HG03108 (cell line): ENCODE measurements around the gene PDE7B.

ENCODE experiments used
- ATAC-seq: cut with Tn5 transposase; IDR thresholded peaks from one replicate; pipeline ENCODE4 v1.9.1; 2021; ENCODE audit warnings: moderate library complexity; ENCODE audit not compliant: unreplicated experiment

PDE7B gene

GRCh38 chr6:135883536-135883935, 32.0 kb downstream of the PDE7B start:
- ATAC-seq: no peak

DNA sequence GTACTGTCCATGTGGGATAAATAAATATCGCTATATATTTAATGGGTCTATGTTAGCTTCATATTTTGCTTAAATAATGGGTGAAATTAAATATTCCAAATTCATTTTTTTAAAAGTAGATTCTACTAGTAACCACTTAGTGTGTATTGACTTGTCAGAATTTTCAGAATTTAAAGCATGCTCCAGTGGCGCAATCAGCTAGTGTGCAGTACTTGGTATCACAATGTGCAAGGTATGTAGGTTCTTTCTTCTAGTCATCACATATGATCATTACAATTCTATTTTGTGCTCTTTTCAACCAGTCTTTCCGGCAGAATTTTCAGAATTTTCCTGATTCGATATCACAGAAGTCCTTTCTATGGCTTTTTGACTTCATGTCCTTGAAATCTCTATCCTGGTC, 32.6 kb downstream of the PDE7B start:
- no peak for ATAC-seq

GRCh38 chr6:135887069-135887468, 35.6 kb downstream of the PDE7B start:
- no peak for ATAC-seq

- ATAC-seq: no peak
These were observed 37.3 kb downstream of the PDE7B start for GRCh38 chr6:135888818-135889217.

GRCh38 chr6:135890876-135891275, 39.4 kb downstream of the PDE7B start:
- ATAC-seq: no peak

GRCh38 chr6:135891710-135892109, 40.2 kb downstream of the PDE7B start:
- ATAC-seq: no peak

GRCh38 chr6:135895231-135895911, 43.9 kb downstream of the PDE7B start:
- ATAC-seq: no peak

- ATAC-seq: no peak
These were observed 45.6 kb downstream of the PDE7B start for GRCh38 chr6:135897087-135897486.

- no peak for ATAC-seq
These were observed 50.4 kb downstream of the PDE7B start for GRCh38 chr6:135901774-135902524.

DNA sequence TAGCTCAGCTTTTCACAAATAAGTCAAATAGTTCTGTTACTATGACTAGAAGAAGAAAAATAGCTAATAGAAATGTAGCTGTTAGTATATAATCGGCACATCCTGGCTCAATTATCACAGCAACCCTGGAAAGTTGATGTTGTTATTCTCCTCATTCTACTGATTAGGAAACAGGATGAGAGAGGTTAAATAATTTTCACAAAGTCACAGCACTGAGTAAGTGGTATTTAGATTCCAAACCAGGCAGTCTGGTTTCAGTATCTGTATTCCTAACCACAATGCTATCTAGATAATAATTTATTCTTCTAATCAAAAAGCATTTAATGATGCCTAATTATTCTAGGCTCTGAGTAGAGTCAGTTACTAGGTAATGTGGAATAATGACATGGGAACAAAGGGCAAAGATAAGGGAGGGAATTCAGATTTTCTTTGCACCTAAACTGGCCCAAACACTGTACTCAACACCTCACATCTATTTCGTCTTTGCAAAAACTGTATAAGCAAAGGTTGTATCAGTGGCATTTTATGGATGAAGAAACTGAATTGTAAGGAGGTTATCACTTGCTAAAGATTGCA, 51.3 kb downstream of the PDE7B start:
- no peak for ATAC-seq

DNA sequence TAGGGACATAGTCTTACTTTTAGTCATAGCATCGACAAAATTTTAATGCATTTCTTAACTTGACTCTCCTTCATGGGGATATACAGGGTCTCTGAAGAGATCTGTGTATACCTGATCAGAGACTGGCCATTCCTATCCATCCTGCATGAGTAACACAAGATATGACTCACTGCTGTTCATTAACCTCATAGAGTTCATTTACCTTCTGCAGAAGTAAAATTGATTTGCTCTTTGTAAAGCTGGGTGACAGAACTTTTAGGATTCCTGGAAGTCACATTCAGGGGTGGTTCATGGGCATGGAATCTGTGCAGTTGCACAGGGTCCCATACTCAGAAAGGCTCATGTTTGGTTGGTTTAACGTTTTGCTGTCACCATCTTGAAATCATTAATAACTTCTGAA, 53.2 kb downstream of the PDE7B start:
- no peak for ATAC-seq

DNA sequence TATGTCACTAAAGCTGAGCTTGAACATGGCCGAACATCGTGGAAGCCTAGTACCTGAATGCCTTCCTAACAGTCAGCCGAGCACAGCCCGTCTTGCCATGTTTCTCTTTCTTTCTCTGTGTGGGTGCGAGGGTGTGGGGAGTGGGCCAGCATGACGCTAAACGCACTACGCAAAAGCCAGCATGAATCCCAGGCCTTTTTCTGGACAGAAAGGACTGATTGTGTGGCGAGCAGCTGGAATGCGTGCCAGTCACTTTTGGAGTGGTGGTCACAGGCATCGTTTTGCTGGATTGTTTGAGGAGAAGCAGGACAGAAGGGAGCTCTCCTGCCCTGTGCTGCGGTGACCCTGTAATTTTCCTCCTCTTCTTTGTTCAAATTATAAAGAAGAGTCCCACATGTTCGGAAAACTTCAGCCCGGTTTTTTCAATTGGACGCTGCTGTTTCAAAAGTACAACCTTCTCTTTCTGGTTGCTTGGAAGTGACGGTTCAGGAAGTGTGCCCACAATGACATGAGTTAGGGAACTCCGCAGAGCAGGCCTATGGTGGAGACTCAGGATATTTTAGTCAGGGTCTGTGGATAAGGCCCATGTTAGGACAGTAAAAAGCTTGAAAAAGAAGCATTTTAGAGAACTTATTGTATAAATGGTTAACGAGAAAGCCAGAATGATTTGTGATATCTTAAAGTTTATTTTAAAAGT, 54.3 kb downstream of the PDE7B start:
- ATAC-seq: no peak

DNA sequence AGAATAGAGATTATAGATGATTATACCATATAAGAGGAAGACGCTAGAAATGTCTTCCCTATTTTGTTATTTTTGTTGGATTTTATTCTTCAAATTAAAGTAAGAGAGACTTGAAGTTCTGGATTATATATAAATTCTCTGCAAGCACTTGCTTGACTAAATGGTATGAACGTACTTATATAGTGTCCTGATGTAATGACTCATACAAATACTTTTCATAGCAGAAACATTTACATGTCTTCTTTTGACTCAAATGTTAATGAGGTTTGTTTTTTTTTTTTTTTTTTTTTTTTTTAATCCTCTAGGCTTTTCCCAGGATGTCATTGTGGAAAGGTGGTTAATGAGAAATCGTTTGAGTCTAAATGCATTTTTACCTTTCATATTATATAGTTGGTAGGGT, 55.0 kb downstream of the PDE7B start:
- no peak for ATAC-seq

DNA sequence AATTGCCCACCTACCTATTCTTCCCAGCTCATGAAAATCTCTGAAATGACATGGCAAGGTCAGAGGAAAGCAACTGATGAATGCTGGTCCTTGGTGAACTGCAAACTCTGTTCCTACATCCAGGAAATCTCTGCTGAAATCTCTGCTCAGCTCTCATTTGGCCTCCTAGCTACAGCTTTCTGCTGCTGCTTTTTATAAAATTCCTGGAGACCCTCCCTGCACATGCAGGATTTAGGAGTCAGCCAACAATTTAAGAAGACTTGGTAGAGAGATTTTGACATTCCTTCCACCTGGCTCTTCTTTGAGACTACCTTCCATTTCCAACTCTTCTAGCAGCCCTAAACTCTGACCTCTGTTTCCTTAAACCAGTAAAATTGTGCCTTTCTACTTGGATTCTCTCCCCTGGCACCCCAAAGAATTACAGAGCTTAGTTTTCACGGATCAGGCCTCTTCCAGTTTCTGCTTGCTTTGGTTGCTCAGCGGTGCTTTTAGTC, 55.5 kb downstream of the PDE7B start:
- ATAC-seq: no peak

GRCh38 chr6:135909737-135910387, 58.4 kb downstream of the PDE7B start:
- no peak for ATAC-seq

- ATAC-seq: no peak
These were observed 59.5 kb downstream of the PDE7B start for GRCh38 chr6:135910790-135911618.

DNA sequence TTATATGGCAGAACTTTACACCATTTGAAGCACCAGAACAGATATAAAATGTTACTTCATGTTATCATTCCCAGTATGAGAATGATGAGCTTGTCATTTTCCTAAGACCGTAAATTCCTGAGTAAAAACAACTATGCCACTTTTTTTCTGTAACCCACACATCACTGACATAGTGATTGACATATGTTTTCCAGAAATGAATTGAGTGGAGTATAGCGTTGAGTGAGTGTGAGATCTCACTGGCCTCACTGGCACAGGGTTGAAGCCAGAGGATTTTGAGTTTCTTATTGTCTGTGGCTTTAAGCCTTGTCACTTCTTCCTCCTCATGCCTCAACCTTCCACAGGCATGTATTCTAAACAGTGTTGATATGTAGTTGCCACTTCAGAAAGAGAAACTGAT, 62.3 kb downstream of the PDE7B start:
- no peak for ATAC-seq

DNA sequence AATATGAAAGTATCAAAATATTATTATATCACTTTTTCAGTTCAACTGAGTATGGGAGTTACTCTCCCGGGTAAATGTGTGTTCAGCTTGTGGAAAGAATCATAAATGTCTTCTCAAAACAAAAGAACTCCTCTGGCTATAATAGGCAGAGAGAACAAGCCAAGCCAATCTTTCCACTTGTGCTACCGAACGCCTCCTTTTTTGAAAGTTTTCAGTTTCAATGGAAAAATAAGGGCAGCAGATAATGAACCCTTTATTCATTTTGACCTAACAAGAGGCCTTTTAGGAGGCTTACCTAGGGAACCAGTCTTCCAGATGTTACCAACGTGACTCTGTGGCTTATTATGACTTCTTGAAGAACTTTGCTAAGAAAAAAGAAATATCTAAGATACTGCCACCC, 67.5 kb downstream of the PDE7B start:
- ATAC-seq: no peak

DNA sequence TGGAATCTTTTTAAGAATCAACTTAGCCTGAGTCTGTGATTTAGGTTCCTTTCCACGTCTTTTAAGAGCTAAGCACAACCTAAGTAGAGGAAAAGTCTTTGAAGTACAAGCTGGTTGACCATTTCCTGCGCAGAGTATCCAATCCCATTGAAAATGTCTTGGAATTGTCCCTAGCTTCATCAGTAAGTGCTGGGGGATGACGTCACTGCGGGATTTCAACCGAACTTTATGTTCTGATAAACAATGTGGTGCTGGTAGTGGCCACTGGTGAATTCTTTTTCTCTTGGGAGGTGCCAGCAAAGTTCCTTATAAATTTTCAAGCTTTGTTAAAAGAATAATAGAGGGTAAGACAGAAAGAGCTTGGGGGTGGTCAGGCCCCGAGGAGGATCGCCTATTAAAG, 69.2 kb downstream of the PDE7B start:
- no peak for ATAC-seq

DNA sequence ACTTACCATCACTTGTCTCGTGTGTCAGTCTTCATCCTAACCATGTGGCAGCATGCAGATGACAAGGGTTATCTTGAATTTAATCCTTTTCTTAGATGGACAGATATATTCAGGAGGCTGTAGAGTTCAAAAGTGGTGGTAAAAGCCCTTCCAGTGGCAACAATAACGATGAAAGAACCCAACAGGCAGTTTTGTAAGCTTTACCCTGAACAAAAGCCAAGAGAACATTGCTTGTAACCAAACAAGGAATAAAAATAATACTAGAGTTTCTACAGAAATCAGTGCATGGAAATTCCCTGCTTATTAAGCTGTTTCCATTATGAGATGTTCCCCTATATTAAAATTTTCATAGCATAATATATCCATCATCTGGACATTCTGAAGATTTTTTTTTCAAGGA, 69.7 kb downstream of the PDE7B start:
- ATAC-seq: no peak
